Measurements from ENCODE around the gene GLA.
A peak's percentile ranks its signal among the peaks of the same experiment; 100 is the strongest.

Gene GLA

GRCh38 chrX:101348452-101349192 is 59.1 kb downstream of the GLA start, which contains the start of gene TIMM8A:
TSS of gene TIMM8A (minus strand) at chrX:101348742. CDS start at chrX:101348664, 78 bp downstream.
- DNase-seq = peak; percentile 89

- DNase-seq = no peak
Measured at GRCh38 chrX:101347859-101348451, 59.8 kb downstream of the GLA start.

Data from activated CD8-positive, alpha-beta memory T cell treated with anti-CD3 and anti-CD28 coated beads for 24 hours (primary cell).